HFF-Myc (cell line): ENCODE data around the gene IFI6.
A peak's percentile ranks its signal among the peaks of the same experiment; 100 is the strongest.

Experiments used
- DNase-seq: peaks from one replicate; pipeline ENCODE4 v3.0.0-alpha.2; 2011; ENCODE audit warnings: low read depth; ENCODE audit errors: extremely low read depth
- H3K4me3 ChIP-seq: replicated peaks from 2 replicates; pipeline ENCODE4 v1.5.1; 2011; ENCODE audit warnings: low read depth, mild to moderate bottlenecking, control low read depth, low read length
- CTCF ChIP-seq: IDR thresholded peaks from 2 replicates; pipeline ENCODE4 v1.5.1; 2012; ENCODE audit warnings: mild to moderate bottlenecking, low read depth, low read length, control low read depth; ENCODE audit errors: missing control alignments

The IFI6 gene, protein sequence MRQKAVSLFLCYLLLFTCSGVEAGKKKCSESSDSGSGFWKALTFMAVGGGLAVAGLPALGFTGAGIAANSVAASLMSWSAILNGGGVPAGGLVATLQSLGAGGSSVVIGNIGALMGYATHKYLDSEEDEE

DNA sequence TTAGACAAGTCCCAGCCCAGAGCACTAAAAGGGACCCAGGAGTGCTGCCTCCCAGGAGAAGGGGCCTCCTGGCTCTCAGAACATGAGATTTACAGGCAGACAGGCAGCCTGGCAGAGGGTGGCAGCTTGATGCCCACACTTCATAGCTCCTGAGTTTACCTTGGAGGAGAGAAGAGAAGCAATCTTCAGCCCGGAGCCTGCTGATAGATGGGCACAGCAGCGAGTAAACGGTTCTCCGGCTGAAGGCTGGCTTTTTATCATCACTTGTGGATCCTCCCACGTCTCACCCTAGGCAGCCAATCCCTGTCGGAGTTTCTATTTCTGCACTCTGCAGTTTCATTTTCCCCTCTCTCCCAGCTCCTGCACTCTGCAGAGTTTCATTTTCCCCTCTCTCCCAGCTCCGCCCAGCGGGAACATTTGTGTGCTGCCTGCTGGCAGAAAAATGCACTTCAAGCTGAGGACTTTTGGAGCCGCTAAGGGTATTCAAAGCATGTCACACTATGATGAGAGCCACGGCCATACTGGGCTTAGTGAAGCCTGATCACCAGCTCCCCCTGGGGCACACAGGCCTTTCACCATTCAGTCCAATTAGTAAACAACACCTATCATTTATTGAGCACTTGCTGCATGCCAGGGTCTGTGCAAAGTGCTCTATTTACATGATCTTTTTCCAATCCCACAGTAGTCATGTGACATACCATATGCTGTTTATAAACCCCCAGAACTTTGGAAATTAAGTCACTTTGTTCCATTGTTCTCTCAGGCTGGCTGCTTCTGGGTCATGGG, at the start of gene IFI6:
TSS of gene IFI6 (minus strand) at position 229 of the 786 bp plus-strand sequence. CDS start 2,878 bp downstream, outside the sequence.
- peak within 1 kb of the TSS; percentile 43 for H3K4me3 ChIP-seq
- DNase-seq = peak; percentile 96
- no peak for TF ChIP-seq CTCF

DNA sequence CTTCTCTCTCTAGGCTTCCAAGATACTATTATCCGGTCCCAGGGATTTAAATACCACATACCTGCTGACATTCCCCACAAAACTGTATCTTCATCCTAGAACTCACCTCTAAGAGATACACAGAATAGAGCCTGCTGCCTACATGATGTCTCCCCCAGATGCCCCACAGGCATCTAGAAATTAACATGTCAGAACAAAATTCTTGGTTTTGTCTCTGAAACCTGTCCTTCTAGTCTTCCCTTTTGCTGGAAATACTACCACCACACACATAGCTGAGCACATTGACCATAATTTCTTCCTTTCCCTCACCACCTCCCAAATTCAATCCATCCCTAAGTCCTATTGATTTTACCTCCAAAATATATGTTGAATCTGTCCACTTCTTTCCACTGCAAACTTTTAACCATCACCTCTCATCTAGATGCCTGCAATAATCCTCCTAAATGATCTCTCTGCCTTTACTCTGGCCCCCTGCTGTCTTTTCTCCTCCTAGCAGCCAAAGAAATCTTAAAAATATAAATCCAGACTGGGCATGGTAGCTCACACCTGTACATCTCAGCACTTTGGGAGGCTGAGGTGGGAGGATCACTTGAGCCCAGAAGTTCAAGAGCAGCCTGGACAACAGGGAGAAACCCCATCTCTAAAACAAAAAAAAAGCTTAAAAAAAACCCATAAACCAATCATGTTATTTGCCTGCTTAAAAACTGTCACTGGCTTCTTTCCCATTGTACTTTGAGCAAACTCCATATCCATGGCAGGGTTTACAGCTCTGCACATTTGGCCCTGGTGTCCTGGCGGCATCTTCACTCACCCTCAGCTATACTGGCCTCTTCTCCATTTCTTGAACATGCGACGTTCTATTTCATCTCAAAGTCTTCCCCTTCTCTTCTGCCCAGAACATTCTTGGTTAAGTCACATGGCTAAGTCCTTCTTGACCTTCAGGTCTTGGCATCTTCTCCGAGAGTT, 47.6 kb upstream of the IFI6 start:
- H3K4me3 ChIP-seq = no peak overlapping the region
- DNase-seq = no peak
- no peak for TF ChIP-seq CTCF

DNA sequence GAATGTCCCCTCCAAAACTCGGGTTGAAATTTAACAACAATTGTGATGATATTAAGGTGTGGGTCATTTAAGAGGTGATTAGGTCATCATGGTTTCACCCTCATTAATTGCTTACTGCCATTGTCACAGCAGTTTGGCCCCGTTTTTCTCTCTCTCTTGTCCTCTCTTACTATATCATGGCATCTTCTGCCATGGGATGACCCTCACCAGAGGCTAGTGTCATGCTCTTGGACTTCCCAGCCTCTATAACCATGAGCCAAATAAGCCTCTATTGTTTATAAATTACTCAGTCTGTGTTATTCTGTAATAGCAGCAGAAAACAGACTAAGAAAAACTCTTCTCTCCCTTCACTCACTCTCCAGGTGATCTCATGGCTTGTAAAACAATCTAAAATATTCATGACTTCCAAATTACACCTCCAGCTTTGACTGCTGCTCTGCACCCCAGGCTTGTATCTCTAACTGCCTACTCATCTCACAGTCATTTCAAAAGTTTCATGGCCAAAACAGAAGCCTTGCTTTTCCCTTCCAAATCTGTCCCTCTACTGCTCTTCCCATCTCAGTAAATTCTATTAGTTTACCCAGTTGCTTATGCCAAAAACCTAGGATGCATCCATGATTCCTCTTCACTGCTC, 44.4 kb upstream of the IFI6 start:
- no peak for DNase-seq
- no peak overlapping the region for H3K4me3 ChIP-seq
- TF ChIP-seq CTCF = no peak

GRCh38 chr1:27713869-27714513, 42.0 kb upstream of the IFI6 start:
- H3K4me3 ChIP-seq = no peak overlapping the region
- no peak for DNase-seq
- TF ChIP-seq CTCF = no peak

DNA sequence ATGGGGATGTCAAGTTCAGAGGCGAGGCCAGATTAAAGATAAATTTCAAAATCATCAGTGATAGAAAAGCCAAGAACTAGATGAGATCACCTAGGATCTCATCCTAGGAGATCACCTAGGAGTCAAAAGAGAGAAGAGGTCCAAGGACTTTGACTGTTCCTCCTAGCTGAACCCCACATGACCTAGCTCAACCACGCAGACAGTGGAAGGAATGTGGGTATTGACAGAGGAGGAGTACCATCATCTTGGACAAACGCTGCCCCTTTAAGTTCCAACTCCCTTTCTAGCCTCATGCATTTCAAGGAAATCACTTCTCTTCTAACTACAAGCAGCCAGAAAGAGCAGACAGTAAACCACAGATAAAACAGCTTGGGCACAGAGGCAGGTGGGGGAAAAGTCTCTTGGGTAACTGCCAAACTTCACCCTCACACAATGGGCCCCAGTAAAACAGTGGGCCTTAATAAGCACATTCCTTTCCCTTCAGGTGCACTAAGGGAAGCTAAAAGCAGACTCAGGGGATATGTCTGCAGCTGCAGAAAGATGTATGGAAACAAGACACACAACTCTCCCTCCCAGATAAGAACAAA, 41.2 kb upstream of the IFI6 start:
- no peak for DNase-seq
- TF ChIP-seq CTCF = no peak
- no peak overlapping the region for H3K4me3 ChIP-seq

- H3K4me3 ChIP-seq = no peak overlapping the region
- no peak for DNase-seq
- TF ChIP-seq CTCF = no peak
Observed at GRCh38 chr1:27710574-27710973, 38.6 kb upstream of the IFI6 start.
